ENCODE data around the gene MBD5. TPM values are rescaled to one million over a fixed set of nuclear protein-coding genes. Genes with fewer than 3 reads are reported as not detected.

MBD5 gene
- total and polyA plus RNA-seq, 4 donors, result 2.0 to 15.9 (median 9.5) TPM

DNA sequence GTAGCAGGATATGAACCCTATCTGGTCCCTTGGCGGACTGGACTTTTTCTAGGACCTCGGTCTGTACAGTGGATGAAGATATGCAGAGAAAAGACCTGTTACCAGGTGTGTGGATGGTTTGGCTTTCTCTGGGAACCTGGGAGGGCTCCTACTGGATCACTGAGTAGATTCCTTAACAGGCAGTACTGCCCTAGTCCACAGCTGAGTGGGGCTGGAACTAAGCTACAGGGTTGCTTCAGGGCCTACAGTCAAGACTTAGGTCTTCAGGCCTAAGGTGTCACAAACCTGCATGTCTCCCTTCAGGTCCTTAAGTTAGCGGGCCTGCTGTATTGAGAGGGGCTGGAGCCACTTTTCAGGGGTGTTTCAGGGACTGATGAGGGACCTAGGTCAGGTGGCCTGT, 43.2 kb upstream of the MBD5 start:
- H3K9ac ChIP-seq (ENCODE audit: low read depth in 1 of 2, low read length in 2 of 2), result no peak overlapping the region
- H3K27me3 ChIP-seq (ENCODE audit: control insufficient read depth in 4 of 4, insufficient read depth in 4 of 4, low read length in 3 of 4), result no peaks in the 10 kb centered on the region
- WGBS, result 96% methylated on average over 3 of the region's 3 CpGs
- no peaks in the 10 kb centered on the region for H3K9me3 ChIP-seq (ENCODE audit: control insufficient read depth in 4 of 4, low read length in 3 of 4)
- DNase-seq (ENCODE audit: low spot score), result no peak
- H3K4me3 ChIP-seq (ENCODE audit: low read depth in 1 of 3, low read length in 3 of 3), result no peak overlapping the region
- TF ChIP-seq JUND (IDR thresholded peaks at IDR 0.05) (no peak), YY1 (IDR thresholded peaks at IDR 0.05) (no peak), HNF4A (conservative IDR thresholded peaks at IDR 0.05) (no peak), EGR1 (IDR thresholded peaks at IDR 0.05; ENCODE audit: low read depth in 2 of 2) (no peak), SP1 (IDR thresholded peaks at IDR 0.05) (no peak), TAF1 (conservative IDR thresholded peaks at IDR 0.05) (no peak), HNF4G (IDR thresholded peaks at IDR 0.05) (no peak), FOXA1 (IDR thresholded peaks at IDR 0.05) (no peak), RAD21 (IDR thresholded peaks at IDR 0.05) (no peak), NR2F2 (IDR thresholded peaks at IDR 0.05) (no peak), FOXA2 (IDR thresholded peaks at IDR 0.05) (no peak), RXRA (IDR thresholded peaks at IDR 0.05) (no peak), GABPA (IDR thresholded peaks at IDR 0.05 in 1 of 2, conservative IDR thresholded peaks at IDR 0.05 in 1 of 2) (no peak)
- TF ChIP-seq, protein P1, sequence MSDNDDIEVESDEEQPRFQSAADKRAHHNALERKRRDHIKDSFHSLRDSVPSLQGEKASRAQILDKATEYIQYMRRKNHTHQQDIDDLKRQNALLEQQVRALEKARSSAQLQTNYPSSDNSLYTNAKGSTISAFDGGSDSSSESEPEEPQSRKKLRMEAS (IDR thresholded peaks at IDR 0.05), result no peak
- TF ChIP-seq, protein P2, sequence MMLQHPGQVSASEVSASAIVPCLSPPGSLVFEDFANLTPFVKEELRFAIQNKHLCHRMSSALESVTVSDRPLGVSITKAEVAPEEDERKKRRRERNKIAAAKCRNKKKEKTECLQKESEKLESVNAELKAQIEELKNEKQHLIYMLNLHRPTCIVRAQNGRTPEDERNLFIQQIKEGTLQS (IDR thresholded peaks at IDR 0.05), result no peak
- TF ChIP-seq, protein P3, sequence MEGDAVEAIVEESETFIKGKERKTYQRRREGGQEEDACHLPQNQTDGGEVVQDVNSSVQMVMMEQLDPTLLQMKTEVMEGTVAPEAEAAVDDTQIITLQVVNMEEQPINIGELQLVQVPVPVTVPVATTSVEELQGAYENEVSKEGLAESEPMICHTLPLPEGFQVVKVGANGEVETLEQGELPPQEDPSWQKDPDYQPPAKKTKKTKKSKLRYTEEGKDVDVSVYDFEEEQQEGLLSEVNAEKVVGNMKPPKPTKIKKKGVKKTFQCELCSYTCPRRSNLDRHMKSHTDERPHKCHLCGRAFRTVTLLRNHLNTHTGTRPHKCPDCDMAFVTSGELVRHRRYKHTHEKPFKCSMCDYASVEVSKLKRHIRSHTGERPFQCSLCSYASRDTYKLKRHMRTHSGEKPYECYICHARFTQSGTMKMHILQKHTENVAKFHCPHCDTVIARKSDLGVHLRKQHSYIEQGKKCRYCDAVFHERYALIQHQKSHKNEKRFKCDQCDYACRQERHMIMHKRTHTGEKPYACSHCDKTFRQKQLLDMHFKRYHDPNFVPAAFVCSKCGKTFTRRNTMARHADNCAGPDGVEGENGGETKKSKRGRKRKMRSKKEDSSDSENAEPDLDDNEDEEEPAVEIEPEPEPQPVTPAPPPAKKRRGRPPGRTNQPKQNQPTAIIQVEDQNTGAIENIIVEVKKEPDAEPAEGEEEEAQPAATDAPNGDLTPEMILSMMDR (IDR thresholded peaks at IDR 0.05; ENCODE audit: low read depth, low read length, missing input control), result no peak
- TF ChIP-seq, protein P4, sequence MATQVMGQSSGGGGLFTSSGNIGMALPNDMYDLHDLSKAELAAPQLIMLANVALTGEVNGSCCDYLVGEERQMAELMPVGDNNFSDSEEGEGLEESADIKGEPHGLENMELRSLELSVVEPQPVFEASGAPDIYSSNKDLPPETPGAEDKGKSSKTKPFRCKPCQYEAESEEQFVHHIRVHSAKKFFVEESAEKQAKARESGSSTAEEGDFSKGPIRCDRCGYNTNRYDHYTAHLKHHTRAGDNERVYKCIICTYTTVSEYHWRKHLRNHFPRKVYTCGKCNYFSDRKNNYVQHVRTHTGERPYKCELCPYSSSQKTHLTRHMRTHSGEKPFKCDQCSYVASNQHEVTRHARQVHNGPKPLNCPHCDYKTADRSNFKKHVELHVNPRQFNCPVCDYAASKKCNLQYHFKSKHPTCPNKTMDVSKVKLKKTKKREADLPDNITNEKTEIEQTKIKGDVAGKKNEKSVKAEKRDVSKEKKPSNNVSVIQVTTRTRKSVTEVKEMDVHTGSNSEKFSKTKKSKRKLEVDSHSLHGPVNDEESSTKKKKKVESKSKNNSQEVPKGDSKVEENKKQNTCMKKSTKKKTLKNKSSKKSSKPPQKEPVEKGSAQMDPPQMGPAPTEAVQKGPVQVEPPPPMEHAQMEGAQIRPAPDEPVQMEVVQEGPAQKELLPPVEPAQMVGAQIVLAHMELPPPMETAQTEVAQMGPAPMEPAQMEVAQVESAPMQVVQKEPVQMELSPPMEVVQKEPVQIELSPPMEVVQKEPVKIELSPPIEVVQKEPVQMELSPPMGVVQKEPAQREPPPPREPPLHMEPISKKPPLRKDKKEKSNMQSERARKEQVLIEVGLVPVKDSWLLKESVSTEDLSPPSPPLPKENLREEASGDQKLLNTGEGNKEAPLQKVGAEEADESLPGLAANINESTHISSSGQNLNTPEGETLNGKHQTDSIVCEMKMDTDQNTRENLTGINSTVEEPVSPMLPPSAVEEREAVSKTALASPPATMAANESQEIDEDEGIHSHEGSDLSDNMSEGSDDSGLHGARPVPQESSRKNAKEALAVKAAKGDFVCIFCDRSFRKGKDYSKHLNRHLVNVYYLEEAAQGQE (IDR thresholded peaks at IDR 0.05), result no peak
- TF ChIP-seq, protein P5, sequence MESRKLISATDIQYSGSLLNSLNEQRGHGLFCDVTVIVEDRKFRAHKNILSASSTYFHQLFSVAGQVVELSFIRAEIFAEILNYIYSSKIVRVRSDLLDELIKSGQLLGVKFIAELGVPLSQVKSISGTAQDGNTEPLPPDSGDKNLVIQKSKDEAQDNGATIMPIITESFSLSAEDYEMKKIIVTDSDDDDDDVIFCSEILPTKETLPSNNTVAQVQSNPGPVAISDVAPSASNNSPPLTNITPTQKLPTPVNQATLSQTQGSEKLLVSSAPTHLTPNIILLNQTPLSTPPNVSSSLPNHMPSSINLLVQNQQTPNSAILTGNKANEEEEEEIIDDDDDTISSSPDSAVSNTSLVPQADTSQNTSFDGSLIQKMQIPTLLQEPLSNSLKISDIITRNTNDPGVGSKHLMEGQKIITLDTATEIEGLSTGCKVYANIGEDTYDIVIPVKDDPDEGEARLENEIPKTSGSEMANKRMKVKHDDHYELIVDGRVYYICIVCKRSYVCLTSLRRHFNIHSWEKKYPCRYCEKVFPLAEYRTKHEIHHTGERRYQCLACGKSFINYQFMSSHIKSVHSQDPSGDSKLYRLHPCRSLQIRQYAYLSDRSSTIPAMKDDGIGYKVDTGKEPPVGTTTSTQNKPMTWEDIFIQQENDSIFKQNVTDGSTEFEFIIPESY (IDR thresholded peaks at IDR 0.05), result no peak
- H3K36me3 ChIP-seq (ENCODE audit: control insufficient read depth in 4 of 4, insufficient read depth in 3 of 4, low read depth in 1 of 4, low read length in 3 of 4), result peaks cover 0 to 4% (median 1%) of the 10 kb centered on the region in 4 donors
- no peak overlapping the region for H3K27ac ChIP-seq (ENCODE audit: low read depth in 1 of 2, low read length in 2 of 2)
- H3K4me1 ChIP-seq (ENCODE audit: control insufficient read depth in 4 of 4, insufficient read depth in 4 of 4, low read length in 3 of 4), result no peaks in the 10 kb centered on the region

Measured in liver (tissue), 9 donors.